ENCODE measurements around the gene LCT. TPM values are rescaled to one million over a fixed set of nuclear protein-coding genes. Genes with fewer than 3 reads are reported as not detected.

Gene LCT
- total and polyA plus RNA-seq, 2 of the 4 experiments (the other 2 are of a cell fraction): under 0.01 TPM; not detected in 1

- Histone ChIP-seq H2BK5ac (ENCODE audit: low read depth, low read length, poor library complexity, severe bottlenecking) (no peak overlapping the region), H3K27ac (ENCODE audit: insufficient read depth, low read length) (no peak overlapping the region), H3K9ac (ENCODE audit: low read depth, low read length) (no peak overlapping the region), H2AFZ (replicated peaks; ENCODE audit: low read length, poor library complexity) (no peak overlapping the region), H2AK5ac (ENCODE audit: low read depth, low read length) (no peak overlapping the region), H3K4me1 (ENCODE audit: control insufficient read depth, insufficient read depth, low read length) (no peaks in the 10 kb centered on the region), H4K5ac (ENCODE audit: low read depth, low read length) (no peak overlapping the region), H4K20me1 (ENCODE audit: insufficient read depth, low read length) (no peaks in the 10 kb centered on the region), H3K9me3 (ENCODE audit: control insufficient read depth, insufficient read depth, low read length) (peaks cover 3% of the 10 kb centered on the region; the same call in 1 of the 2 replicates), H3K4ac (ENCODE audit: low read depth, low read length) (no peak overlapping the region), H3K56ac (ENCODE audit: extremely low read depth, insufficient read depth, low read length) (no peak overlapping the region), H2BK20ac (ENCODE audit: low read depth, low read length) (no peak overlapping the region), H2AK9ac (replicated peaks; ENCODE audit: low read depth, low read length, poor library complexity) (no peak overlapping the region), H3K36me3 (ENCODE audit: control insufficient read depth, insufficient read depth, low read length) (no peaks in the 10 kb centered on the region), H3K18ac (ENCODE audit: low read depth, low read length) (no peak overlapping the region), H3K27me3 (ENCODE audit: control insufficient read depth, insufficient read depth, low read length) (peaks cover 2% of the 10 kb centered on the region), H3K4me2 (ENCODE audit: low read depth, low read length) (no peak overlapping the region), H3K9me1 (ENCODE audit: insufficient read depth, low read length) (no peaks in the 10 kb centered on the region), H3K79me1 (ENCODE audit: low read depth in 1 of 2, low read length in 2 of 2) (no peaks in the 10 kb centered on the region), H3K4me3 (ENCODE audit: insufficient read depth, low read depth, low read length) (no peak overlapping the region), H3K14ac (replicated peaks; ENCODE audit: low read depth, low read length) (no peak overlapping the region), H2BK15ac (ENCODE audit: low read depth, low read length) (no peak overlapping the region), H3K23ac (ENCODE audit: low read depth, low read length) (no peak overlapping the region), H4K8ac (ENCODE audit: low read depth in 2 of 2, low read length in 2 of 2) (no peak overlapping the region), H2BK120ac (ENCODE audit: low read depth, low read length) (no peak overlapping the region), H4K91ac (ENCODE audit: insufficient read depth, low read depth, low read length) (no peak overlapping the region)
- ATAC-seq (ENCODE audit: low read depth) (no peak), DNase-seq (no peak)
- POLR2A ChIA-PET (ENCODE audit: unreplicated experiment): no interaction called here
- intact Hi-C loops (cut with micrococcal nuclease) (no loop called here), in situ Hi-C loops (cut with MboI; ENCODE audit: low sequenced_read_pairs) (no loop called here), dilution Hi-C loops (cut with HindIII; ENCODE audit: low sequenced_read_pairs, unreplicated experiment) (no loop called here)
- CTCF ChIA-PET: no interaction called here
- TF ChIP-seq FOS (IDR thresholded peaks at IDR 0.05; ENCODE audit: low read depth, low read length) (no peak), NFE2L2 (IDR thresholded peaks at IDR 0.05; ENCODE audit: low read depth, low read length) (no peak), CEBPB (IDR thresholded peaks at IDR 0.05; ENCODE audit: low read depth, low read length) (no peak), MAFK (IDR thresholded peaks at IDR 0.05; ENCODE audit: low read depth, low read length) (no peak), RFX5 (IDR thresholded peaks at IDR 0.05; ENCODE audit: low read depth, low read length) (no peak), MAZ (IDR thresholded peaks at IDR 0.05; ENCODE audit: borderline replicate concordance, low read depth, low read length) (no peak), POLR2A (IDR thresholded peaks at IDR 0.05; ENCODE audit: low read depth, low read length) (no peak), CTCF (conservative IDR thresholded peaks at IDR 0.05; ENCODE audit: low read depth, low read length) (no peak), ELK1 (IDR thresholded peaks at IDR 0.05; ENCODE audit: borderline replicate concordance, low read depth, low read length) (no peak), SMC3 (IDR thresholded peaks at IDR 0.05; ENCODE audit: low read depth, low read length) (no peak), RCOR1 (IDR thresholded peaks at IDR 0.05; ENCODE audit: insufficient replicate concordance, low read length) (no peak), MXI1 (IDR thresholded peaks at IDR 0.05; ENCODE audit: borderline replicate concordance, low read depth, low read length) (no peak), USF2 (IDR thresholded peaks at IDR 0.05; ENCODE audit: low read depth, low read length) (no peak), RAD21 (IDR thresholded peaks at IDR 0.05; ENCODE audit: low read length) (no peak), BHLHE40 (IDR thresholded peaks at IDR 0.05; ENCODE audit: low read depth, low read length) (no peak), CHD1 (IDR thresholded peaks at IDR 0.05; ENCODE audit: low read depth, low read length) (no peak)
- 67% methylated on average over 3 of the region's 3 CpGs; no CpG with 5 or more reads in 1 of the 2 experiments for WGBS, 2 experiments (ENCODE audit: extremely low coverage in 2 of 2, insufficient read length in 1 of 2)
- no TSS peak for BruUV-seq (replicated peaks)
Observed at GRCh38 chr2:135802350-135802749, 34.6 kb downstream of the LCT start.

Data from IMR-90 (cell line).